ENCODE results near the gene GCNT2.
"Not testable (repeated sequence)": the region's sequence is repeated elsewhere in the genome, so short reads cannot be mapped to it uniquely, and the experiment has no call there.

Gene GCNT2

GRCh38 chr6:10521104-10521808 lies at the start of gene GCNT2:
GCNT2 (plus strand) TSS chr6:10521351; CDS start chr6:10528912, 7,561 bp downstream.
- DNase-seq = peak; percentile 51

- DNase-seq = peak; percentile 4
These were observed 48.5 kb upstream of the GCNT2 start for GRCh38 chr6:10472634-10473033.

GRCh38 chr6:10478187-10479040 lies 42.7 kb upstream of the GCNT2 start:
- peak; percentile 51 for DNase-seq

GRCh38 chr6:10479939-10480700 lies 41.0 kb upstream of the GCNT2 start:
- no peak for DNase-seq

- no peak for DNase-seq
These were observed 40.0 kb upstream of the GCNT2 start for GRCh38 chr6:10481101-10481500.

- no peak for DNase-seq
These were observed 38.4 kb upstream of the GCNT2 start for GRCh38 chr6:10482636-10483257.

- DNase-seq = no peak
These were observed 36.2 kb upstream of the GCNT2 start for GRCh38 chr6:10484912-10485311.

- no peak for DNase-seq
These were observed 35.7 kb upstream of the GCNT2 start for GRCh38 chr6:10485406-10485805.

GRCh38 chr6:10486215-10486614 lies 34.9 kb upstream of the GCNT2 start:
- DNase-seq = no peak

- DNase-seq = not testable (repeated sequence)
These were observed 34.1 kb upstream of the GCNT2 start for GRCh38 chr6:10486944-10487588.

GRCh38 chr6:10487668-10488327 lies 33.4 kb upstream of the GCNT2 start:
- no peak for DNase-seq

- DNase-seq = no peak
These were observed 29.7 kb upstream of the GCNT2 start for GRCh38 chr6:10491463-10491862.

- DNase-seq = not testable (repeated sequence)
These were observed 29.2 kb upstream of the GCNT2 start for GRCh38 chr6:10491905-10492304.

GRCh38 chr6:10495029-10495428 lies 26.1 kb upstream of the GCNT2 start:
- DNase-seq = no peak

- no peak for DNase-seq
These were observed 15.6 kb upstream of the GCNT2 start for GRCh38 chr6:10505529-10505928.

GRCh38 chr6:10507298-10507697 lies 13.9 kb upstream of the GCNT2 start:
- DNase-seq = no peak

GRCh38 chr6:10507715-10508114 lies 13.4 kb upstream of the GCNT2 start:
- no peak for DNase-seq

GRCh38 chr6:10510592-10511367 lies 10.4 kb upstream of the GCNT2 start:
- DNase-seq = peak; percentile 71

GRCh38 chr6:10511477-10511876 lies 9.7 kb upstream of the GCNT2 start:
- DNase-seq = no peak

GRCh38 chr6:10513544-10513943 lies 7.6 kb upstream of the GCNT2 start:
- no peak for DNase-seq
